ENCODE measurements around the gene SWSAP1.
"Not testable (repeated sequence)": the region's sequence is repeated elsewhere in the genome, so short reads cannot be mapped to it uniquely, and the experiment has no call there.

The SWSAP1 gene

GRCh38 chr19:11379269-11379845 is 4.9 kb downstream of the SWSAP1 start:
- not testable (repeated sequence) for DNase-seq

GRCh38 chr19:11379857-11380350 is 5.4 kb downstream of the SWSAP1 start:
- DNase-seq, result no peak

GRCh38 chr19:11380653-11381537 is 6.4 kb downstream of the SWSAP1 start:
- no peak for DNase-seq

GRCh38 chr19:11382898-11383705 is 8.6 kb downstream of the SWSAP1 start:
- DNase-seq, result no peak

GRCh38 chr19:11383706-11384048 is 9.2 kb downstream of the SWSAP1 start:
- no peak for DNase-seq

GRCh38 chr19:11384778-11385129 is 10.3 kb downstream of the SWSAP1 start:
- no peak for DNase-seq

GRCh38 chr19:11387162-11388034 is 12.9 kb downstream of the SWSAP1 start:
- no peak for DNase-seq

GRCh38 chr19:11390359-11390758 is 15.9 kb downstream of the SWSAP1 start:
- DNase-seq, result no peak

GRCh38 chr19:11390933-11391680 is 16.6 kb downstream of the SWSAP1 start:
- DNase-seq, result no peak

- DNase-seq, result no peak
Observed at GRCh38 chr19:11397089-11397610, 22.7 kb downstream of the SWSAP1 start.

GRCh38 chr19:11399667-11400066 is 25.2 kb downstream of the SWSAP1 start:
- DNase-seq, result no peak

- DNase-seq, result no peak
Observed at GRCh38 chr19:11400798-11401197, 26.3 kb downstream of the SWSAP1 start.

GRCh38 chr19:11401808-11402543 is 27.5 kb downstream of the SWSAP1 start:
- no peak for DNase-seq

- DNase-seq, result no peak
Observed at GRCh38 chr19:11404588-11405222, 30.2 kb downstream of the SWSAP1 start.

GRCh38 chr19:11405846-11406643 is 31.6 kb downstream of the SWSAP1 start:
- DNase-seq, result no peak

- not testable (repeated sequence) for DNase-seq
Observed at GRCh38 chr19:11406703-11407236, 32.3 kb downstream of the SWSAP1 start.

GRCh38 chr19:11408591-11408990 is 34.1 kb downstream of the SWSAP1 start:
- no peak for DNase-seq

GRCh38 chr19:11410682-11411081 is 36.2 kb downstream of the SWSAP1 start:
- no peak for DNase-seq

- DNase-seq, result no peak
Observed at GRCh38 chr19:11414544-11414943, 40.1 kb downstream of the SWSAP1 start.
